GM12878 (cell line): Measurements from ENCODE around the gene TPRN. TPM values are rescaled to one million over a fixed set of nuclear protein-coding genes. Genes with fewer than 3 reads are reported as not detected.
A peak's percentile ranks its signal among the peaks of the same experiment; 100 is the strongest.

Source experiments
- ATAC-seq: fragments of 200-7000 bp; cut with Tn5 transposase; 3 replicates; pipeline ENCODE4 v1.9.1; 2020; ENCODE audit warnings: mild to moderate bottlenecking, moderate library complexity
- BruUV-seq: library from RNA; stranded (reverse); fragments of 400-500 nt; replicated peaks from 2 replicates; lab custom pipeline; 2021; lab: Mats Ljungman, UMichigan
- CTCF ChIA-PET: fragments of 300-600 bp; sonication (Branson Sonifier 250); formaldehyde crosslinking; extraction: SDS; loops from one replicate; lab custom pipeline; 2021; ENCODE audit warnings: inconsistent platforms; lab: Yijun Ruan, JAX
- POLR2A ChIA-PET: fragments of 350-600 bp; formaldehyde crosslinking; extraction: SDS; loops from one replicate; lab custom pipeline; 2021; ENCODE audit warnings: inconsistent platforms; lab: Charles Lee
- RAD21 ChIA-PET: fragments of 300-600 bp; sonication (Branson Sonifier 250); formaldehyde crosslinking; loops from one replicate; lab custom pipeline; 2023; ENCODE audit warnings: antibody characterized with exemption; ENCODE audit not compliant: unreplicated experiment; lab: Charles Lee
- SMC1A ChIA-PET: fragments of 300-600 bp; sonication (Branson Sonifier 250); formaldehyde crosslinking; loops from one replicate; lab custom pipeline; 2023; ENCODE audit not compliant: unreplicated experiment, uncharacterized antibody; lab: Charles Lee
- DNase-seq: peaks from one replicate; pipeline ENCODE4 v3.0.0-alpha.2; 2011; ENCODE audit warnings: low read depth, low spot score
- FAIRE-seq: peaks from 3 replicates; lab custom pipeline; 2011; peaks lifted over from hg19 to GRCh38; lab: Jason Lieb, UNC
- H2AFZ ChIP-seq: 2 replicates; pipeline ENCODE4 v1.6.0; 2011; ENCODE audit warnings: low read depth, low read length, control low read depth; ENCODE audit not compliant: control insufficient read depth
- H3K27ac ChIP-seq: 2 replicates; pipeline ENCODE4 v1.5.1; 2011; ENCODE audit warnings: control low read depth; ENCODE audit not compliant: control insufficient read depth, insufficient read depth
- H3K27me3 ChIP-seq, 2 experiments: replicated peaks in 1 of 2; 2 replicates each; pipeline versions ENCODE4 v1.6.0 to v1.6.1; 2011; ENCODE audit warnings: low read length in 1 of 2; ENCODE audit not compliant: control insufficient read depth in 2 of 2, insufficient read depth in 2 of 2
- H3K36me3 ChIP-seq, 2 experiments: 2 replicates each; pipeline ENCODE4 v1.5.1; 2011; ENCODE audit warnings: low read length in 1 of 2; ENCODE audit not compliant: control insufficient read depth in 2 of 2, insufficient read depth in 2 of 2
- H3K4me1 ChIP-seq: 2 replicates; pipeline ENCODE4 v1.6.1; 2011; ENCODE audit warnings: mild to moderate bottlenecking, low read length, moderate library complexity, mixed read lengths; ENCODE audit not compliant: control insufficient read depth, insufficient read depth
- H3K4me2 ChIP-seq: 2 replicates; pipeline ENCODE4 v1.6.0; 2011; ENCODE audit warnings: control low read depth; ENCODE audit not compliant: control insufficient read depth, insufficient read depth
- H3K4me3 ChIP-seq: fragments of 200-600 bp; sonication (generic); 2 replicates; pipeline ENCODE4 v1.5.1; 2016
- H3K79me2 ChIP-seq: 2 replicates; pipeline ENCODE4 v1.6.0; 2011; ENCODE audit warnings: low read length; ENCODE audit not compliant: control insufficient read depth, insufficient read depth
- H3K9ac ChIP-seq: 2 replicates; pipeline ENCODE4 v1.8.0; 2011; ENCODE audit warnings: low read length, control low read depth, mixed read lengths; ENCODE audit not compliant: control insufficient read depth, insufficient read depth
- H3K9me3 ChIP-seq: replicated peaks from 3 replicates; pipeline ENCODE4 v1.5.1; 2011; ENCODE audit warnings: mild to moderate bottlenecking, low read length; ENCODE audit not compliant: control insufficient read depth, insufficient read depth
- H4K20me1 ChIP-seq: 2 replicates; pipeline ENCODE4 v1.6.0; 2011; ENCODE audit not compliant: control insufficient read depth, insufficient read depth
- ATF7 ChIP-seq: fragments of 450-650 bp; IDR thresholded peaks from 2 replicates; pipeline ENCODE4 v1.6.1; 2016; ENCODE audit warnings: low read depth, mild to moderate bottlenecking
- CBFB ChIP-seq: IDR thresholded peaks from 2 replicates; pipeline ENCODE4 v1.6.1; 2016; ENCODE audit warnings: antibody characterized with exemption, low read depth
- CBX5 ChIP-seq: sonication (generic); IDR thresholded peaks from 2 replicates; pipeline ENCODE4 v1.6.1; 2016; ENCODE audit warnings: low read depth, moderate library complexity, mild to moderate bottlenecking, inconsistent platforms
- CEBPZ ChIP-seq: fragments of 150-350 bp; IDR thresholded peaks from 2 replicates; pipeline ENCODE4 v1.6.1; 2016; ENCODE audit warnings: low read depth, low read length
- IKZF2 ChIP-seq, 2 experiments: fragments of 450-650 bp; IDR thresholded peaks; 2 replicates each; pipeline ENCODE4 v1.6.1; 2017; ENCODE audit warnings: mild to moderate bottlenecking in 2 of 2, moderate library complexity in 2 of 2
- MEF2A ChIP-seq: IDR thresholded peaks from 2 replicates; pipeline ENCODE4 v1.6.1; 2011; ENCODE audit warnings: low read depth, mild to moderate bottlenecking, low read length, moderate library complexity; ENCODE audit not compliant: insufficient read depth
- PAX8 ChIP-seq: fragments of 450-650 bp; IDR thresholded peaks from 2 replicates; pipeline ENCODE4 v1.6.1; 2017; ENCODE audit warnings: mild to moderate bottlenecking, moderate library complexity
- RUNX3 ChIP-seq: IDR thresholded peaks from 2 replicates; pipeline ENCODE4 v1.6.1; 2012; ENCODE audit warnings: low read length, inconsistent platforms
- SMC3 ChIP-seq: IDR thresholded peaks from 2 replicates; pipeline ENCODE4 v1.6.1; 2011; ENCODE audit warnings: low read length, improper control_type of control experiment, borderline replicate concordance
- SREBF1 ChIP-seq: IDR thresholded peaks from 2 replicates; pipeline ENCODE4 v1.6.1; 2012; ENCODE audit warnings: mild to moderate bottlenecking, low read length
- SREBF2 ChIP-seq: IDR thresholded peaks from 2 replicates; pipeline ENCODE4 v1.6.1; 2012; ENCODE audit warnings: mild to moderate bottlenecking, low read length
- STAT3 ChIP-seq: IDR thresholded peaks from 2 replicates; pipeline ENCODE4 v1.6.1; 2011; ENCODE audit warnings: low read depth, low read length, improper control_type of control experiment
- TCF7 ChIP-seq: IDR thresholded peaks from 2 replicates; pipeline ENCODE4 v1.6.1; 2014; ENCODE audit warnings: antibody characterized with exemption, borderline replicate concordance
- ZNF217 ChIP-seq: fragments of 450-650 bp; IDR thresholded peaks from 2 replicates; pipeline ENCODE4 v1.6.1; 2017; ENCODE audit warnings: antibody characterized with exemption, mild to moderate bottlenecking
- WGBS: methylation state at CpG from one replicate; pipeline ENCODE4 v1.1.6; 2016; ENCODE audit warnings: low lambda C conversion rate; ENCODE audit not compliant: insufficient replicate concordance, insufficient coverage; ENCODE audit errors: missing lambda C conversion rate; 5-methylcytosine and 5-hydroxymethylcytosine counted together
- in situ Hi-C: fragments of 300-500 bp; cut with MboI; formaldehyde crosslinking; loops from 9 replicates; pipeline ENCODE4 v1.14.3; 2018; ENCODE audit warnings: mixed read lengths
- intact Hi-C: fragments of 100-400 bp; cut with micrococcal nuclease; formaldehyde crosslinking; loops from one replicate; pipeline ENCODE4 v1.14.2; 2022; ENCODE audit not compliant: unreplicated experiment
- polyA plus RNA-seq, 11 experiments: library from polyadenylated mRNA; depleted of rRNA in 4 of 11; unstranded in 6 of 11; stranded (reverse) in 5 of 11; fragments of >200 nt; fragmentation: Nextera tagmentation in 4 of 11; fragmentation: Illumina TruSeq in 1 of 11; extraction: Ambion mirVana in 4 of 11; extraction: Trizol in 1 of 11; gene quantifications; 1 replicate in 1 of 11; 2 replicates in 10 of 11; pipeline versions ENCODE4 v1.2.1 to v1.2.3, GENCODE V29; 2011 to 2016; ENCODE audit warnings: inconsistent platforms in 2 of 11, missing spikeins in 2 of 11, low read depth in 1 of 11
- total RNA-seq, 4 experiments: library from RNA; depleted of rRNA in 3 of 4; stranded (reverse); fragments of >200 nt in 3 of 4; fragmentation: Illumina TruSeq in 1 of 4; extraction: Trizol in 1 of 4; gene quantifications; 2 replicates each; pipeline versions ENCODE4 v1.2.1 to v1.2.3, GENCODE V29; 2013 to 2021

TPRN gene
- total and polyA plus RNA-seq, 10 of the 15 experiments (the other 5 are each of a cell fraction or from before 2014, with no cell fraction given): 0.18 to 19.5 (median 3.1) TPM

- no peaks in the 10 kb centered on the region for H3K27me3 ChIP-seq
- H3K27ac ChIP-seq: 0 out of 2 replicates have a peak overlapping the region, but pooled peaks have one; percentile 4
- no peaks in the 10 kb centered on the region for H4K20me1 ChIP-seq
- H3K36me3 ChIP-seq: no peaks in the 10 kb centered on the region
- no TSS peak for BruUV-seq
- no peak overlapping the region for H2AFZ ChIP-seq
- no peaks in the 10 kb centered on the region; the same call in 2 of the 3 replicates for H3K9me3 ChIP-seq
- POLR2A ChIA-PET: interaction anchor here (1.0 to 4.3 kb wide), 18 partner anchors 8 to 125 kb away, joined by 3 to 166 read pairs (median 12); partner anchors contain the start of genes ANAPC2, CYSRT1, GRIN1 and LRRC26
- DNase-seq: no peak
- ATAC-seq: no peak
- H3K4me2 ChIP-seq: peak overlapping the region; percentile 30
- RAD21 ChIA-PET: interaction anchor here (0.6 to 4.1 kb wide), 11 partner anchors 10 to 87 kb away, joined by 3 to 54 read pairs (median 18); partner anchors contain the start of genes ANAPC2, CYSRT1, LRRC26 and MAN1B1
- SMC1A ChIA-PET: interaction anchor here (1.2 to 4.7 kb wide), 7 partner anchors 17 to 50 kb away, joined by 5 to 28 read pairs (median 13); partner anchors contain the start of genes ANAPC2, LRRC26 and SSNA1
- no peak for FAIRE-seq
- intact Hi-C loops: no loop called here
- CTCF ChIA-PET: interaction anchor here (2.0 to 2.2 kb wide), 3 partner anchors 22 to 27 kb away, joined by 4 to 20 read pairs (median 4); no protein-coding TSS in a partner anchor
- no peak for TF ChIP-seq IKZF2 (IDR thresholded peaks at IDR 0.05)
- TF ChIP-seq SREBF2: no peak
- TF ChIP-seq TCF7: no peak
- no peak for TF ChIP-seq ATF7
- TF ChIP-seq PAX8: no peak
- TF ChIP-seq STAT3: no peak
- no peak for TF ChIP-seq RUNX3
- TF ChIP-seq CBX5: no peak
- TF ChIP-seq SREBF1: no peak
- TF ChIP-seq ZNF217: no peak
- TF ChIP-seq CEBPZ: no peak
- TF ChIP-seq MEF2A: no peak
- TF ChIP-seq SMC3: no peak
- TF ChIP-seq CBFB: no peak
- peaks cover 9% of the 10 kb centered on the region; the same call in 1 of the 2 replicates for H3K4me1 ChIP-seq
- peak overlapping the region; percentile 57; the same call in 1 of the 2 replicates for H3K4me3 ChIP-seq
- 39% methylated on average over 5 of the region's 5 CpGs for WGBS
- in situ Hi-C loops: no loop called here
- H3K9ac ChIP-seq: no peak overlapping the region; the same call in 1 of the 2 replicates
- no peaks in the 10 kb centered on the region for H3K79me2 ChIP-seq
Measured at GRCh38 chr9:137149363-137149762, 51.2 kb downstream of the TPRN start.
